OCI-LY7 (cell line): ENCODE measurements around the gene ST14.

Experiments used
- CTCF ChIP-seq: fragments of 200-600 bp; sonication (generic); conservative IDR thresholded peaks from 2 replicates; pipeline ENCODE4 v1.5.1; 2014; ENCODE audit warnings: mild to moderate bottlenecking, antibody characterized with exemption, low read length, moderate library complexity, mixed read lengths
- EZH2phosphoT487 ChIP-seq: fragments of 200-600 bp; sonication (generic); IDR thresholded peaks from 2 replicates; pipeline ENCODE4 v1.6.1; 2018; ENCODE audit warnings: low read depth, borderline replicate concordance, mild to moderate bottlenecking, mixed run types, antibody characterized with exemption, low read length, moderate library complexity, mixed read lengths

- TF ChIP-seq CTCF (no peak), EZH2phosphoT487 (no peak)
Measured at GRCh38 chr11:130219148-130219547, 59.6 kb downstream of the ST14 start.
